ENCODE data around the gene HOOK1. TPM values are rescaled to one million over a fixed set of nuclear protein-coding genes. Genes with fewer than 3 reads are reported as not detected.
"Not testable (repeated sequence)": the region's sequence is repeated elsewhere in the genome, so short reads cannot be mapped to it uniquely, and the experiment has no call there.

The HOOK1 gene
- total RNA-seq, 4 donors from 2014 or later, result 17.2 to 25.2 (median 19.3) TPM

- no peak for TF ChIP-seq POLR2A (IDR thresholded peaks at IDR 0.05)
- DNase-seq (ENCODE audit: low spot score in 2 of 2), result no peak
- 34 to 36% methylated on average over 1 of the region's 1 CpG for WGBS, 2 donors
- intact Hi-C loops (cut with DNase I; ENCODE audit: low total_unique reads), result no loop called here
- H3K4me3 ChIP-seq (ENCODE audit: low read depth, poor library complexity, severe bottlenecking), result no peak overlapping the region
Measured at GRCh38 chr1:59901770-59902388, 87.1 kb downstream of the HOOK1 start.

- no peak for TF ChIP-seq POLR2A (IDR thresholded peaks at IDR 0.05)
- TF ChIP-seq CTCF (IDR thresholded peaks at IDR 0.05), result no peak
- no peak overlapping the region for H3K4me3 ChIP-seq (ENCODE audit: low read depth, poor library complexity, severe bottlenecking)
- DNase-seq (ENCODE audit: low spot score in 2 of 2), result no peak
- intact Hi-C loops (cut with DNase I; ENCODE audit: low total_unique reads), result no loop called here
- 37 to 43% methylated on average over 9 of the region's 9 CpGs for WGBS, 2 donors
Measured at GRCh38 chr1:59903141-59903754, 88.5 kb downstream of the HOOK1 start.

GRCh38 chr1:59906931-59907330, 92.2 kb downstream of the HOOK1 start:
- 65 to 83% methylated on average over 2 of the region's 2 CpGs for WGBS, 2 donors
- TF ChIP-seq POLR2A (IDR thresholded peaks at IDR 0.05) (no peak), CTCF (IDR thresholded peaks at IDR 0.05) (no peak)
- no peak overlapping the region for H3K4me3 ChIP-seq (ENCODE audit: low read depth, poor library complexity, severe bottlenecking)
- DNase-seq (ENCODE audit: low spot score in 2 of 2), result no peak
- intact Hi-C loops (cut with DNase I; ENCODE audit: low total_unique reads), result no loop called here

- WGBS, 2 donors, result 88 to 93% methylated on average over 2 of the region's 2 CpGs
- TF ChIP-seq POLR2A (IDR thresholded peaks at IDR 0.05) (no peak), CTCF (IDR thresholded peaks at IDR 0.05) (no peak)
- intact Hi-C loops (cut with DNase I; ENCODE audit: low total_unique reads), result no loop called here
- no peak overlapping the region for H3K4me3 ChIP-seq (ENCODE audit: low read depth, poor library complexity, severe bottlenecking)
- DNase-seq (ENCODE audit: low spot score in 2 of 2), result no peak
Measured at GRCh38 chr1:59908084-59908483, 93.3 kb downstream of the HOOK1 start.

GRCh38 chr1:59908682-59909081, 93.9 kb downstream of the HOOK1 start:
- DNase-seq (ENCODE audit: low spot score in 2 of 2), result no peak
- intact Hi-C loops (cut with DNase I; ENCODE audit: low total_unique reads), result no loop called here
- H3K4me3 ChIP-seq (ENCODE audit: low read depth, poor library complexity, severe bottlenecking), result no peak overlapping the region
- WGBS, 2 donors, result 96 to 98% methylated on average over 2 of the region's 2 CpGs
- TF ChIP-seq POLR2A (IDR thresholded peaks at IDR 0.05) (no peak), CTCF (IDR thresholded peaks at IDR 0.05) (no peak)

GRCh38 chr1:59914791-59915286, 100.1 kb downstream of the HOOK1 start:
- H3K4me3 ChIP-seq (ENCODE audit: low read depth, poor library complexity, severe bottlenecking); DNase-seq (ENCODE audit: low spot score in 2 of 2); intact Hi-C loops (cut with DNase I; ENCODE audit: low total_unique reads): not testable (repeated sequence)
- WGBS, 2 donors, result 84 to 86% methylated on average over 7 of the region's 7 CpGs

- TF ChIP-seq CTCF (IDR thresholded peaks at IDR 0.05) (no peak), POLR2A (IDR thresholded peaks at IDR 0.05) (no peak)
- no peak overlapping the region for H3K4me3 ChIP-seq (ENCODE audit: low read depth, poor library complexity, severe bottlenecking)
- WGBS, 2 donors, result 19 to 25% methylated on average over 1 of the region's 1 CpG
- intact Hi-C loops (cut with DNase I; ENCODE audit: low total_unique reads), result no loop called here
- no peak for DNase-seq (ENCODE audit: low spot score in 2 of 2)
Measured at GRCh38 chr1:59915516-59915915, 100.8 kb downstream of the HOOK1 start.

Measured in lower leg skin (tissue), 4 donors.